Stomach (tissue), 4 donors: ENCODE data around the gene MED13L.
"Not testable (repeated sequence)": the region's sequence is repeated elsewhere in the genome, so short reads cannot be mapped to it uniquely, and the experiment has no call there.

Experiments used
- EP300 ChIP-seq: sonication (generic); formaldehyde crosslinking; IDR thresholded peaks from one replicate; pipeline ENCODE4 v1.6.1; 2017; ENCODE audit warnings: antibody characterized with exemption
- POLR2A ChIP-seq, 4 donors: fragments of 450-650 bp; IDR thresholded peaks; one replicate each; pipeline ENCODE4 v1.6.1; 2016; ENCODE audit warnings: antibody characterized with exemption in 4 of 4, control low read depth in 2 of 4, mild to moderate bottlenecking in 1 of 4, moderate library complexity in 1 of 4
- TF ChIP-seq, protein P1 (sequence below), 7 experiments: fragments of 450-650 bp in 4 of 7; fragments of 200-600 bp in 3 of 7; sonication (generic) in 3 of 7; IDR thresholded peaks; one replicate each; pipeline ENCODE4 v1.5.1; 2016 to 2019; ENCODE audit warnings: antibody characterized with exemption in 7 of 7, control low read depth in 2 of 7, mild to moderate bottlenecking in 1 of 7

DNA sequence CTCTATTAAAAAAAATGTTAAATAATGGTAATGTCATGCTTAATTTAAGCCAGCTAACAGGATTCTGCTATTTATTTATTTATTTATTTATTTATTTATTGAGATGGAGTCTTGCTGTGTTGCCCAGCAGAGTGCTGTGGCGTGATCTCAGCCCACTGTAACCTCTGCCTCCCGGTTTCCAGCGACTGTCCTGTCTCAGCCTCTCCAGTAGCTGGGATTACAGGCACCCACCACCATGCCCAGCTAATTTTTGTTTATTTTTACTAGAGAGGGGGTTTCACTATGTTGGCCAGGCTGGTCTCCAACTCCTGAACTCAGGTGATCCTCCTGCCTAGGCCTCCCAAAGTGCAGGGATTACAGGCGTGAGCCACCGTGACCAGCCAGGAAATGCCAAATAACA lies 43.3 kb downstream of the MED13L start:
- TF ChIP-seq, protein P1, sequence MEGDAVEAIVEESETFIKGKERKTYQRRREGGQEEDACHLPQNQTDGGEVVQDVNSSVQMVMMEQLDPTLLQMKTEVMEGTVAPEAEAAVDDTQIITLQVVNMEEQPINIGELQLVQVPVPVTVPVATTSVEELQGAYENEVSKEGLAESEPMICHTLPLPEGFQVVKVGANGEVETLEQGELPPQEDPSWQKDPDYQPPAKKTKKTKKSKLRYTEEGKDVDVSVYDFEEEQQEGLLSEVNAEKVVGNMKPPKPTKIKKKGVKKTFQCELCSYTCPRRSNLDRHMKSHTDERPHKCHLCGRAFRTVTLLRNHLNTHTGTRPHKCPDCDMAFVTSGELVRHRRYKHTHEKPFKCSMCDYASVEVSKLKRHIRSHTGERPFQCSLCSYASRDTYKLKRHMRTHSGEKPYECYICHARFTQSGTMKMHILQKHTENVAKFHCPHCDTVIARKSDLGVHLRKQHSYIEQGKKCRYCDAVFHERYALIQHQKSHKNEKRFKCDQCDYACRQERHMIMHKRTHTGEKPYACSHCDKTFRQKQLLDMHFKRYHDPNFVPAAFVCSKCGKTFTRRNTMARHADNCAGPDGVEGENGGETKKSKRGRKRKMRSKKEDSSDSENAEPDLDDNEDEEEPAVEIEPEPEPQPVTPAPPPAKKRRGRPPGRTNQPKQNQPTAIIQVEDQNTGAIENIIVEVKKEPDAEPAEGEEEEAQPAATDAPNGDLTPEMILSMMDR (IDR thresholded peaks at IDR 0.05): not testable (repeated sequence)
- TF ChIP-seq EP300; POLR2A (IDR thresholded peaks at IDR 0.05): not testable (repeated sequence)
